HCT116 (cell line): Measurements from ENCODE around the gene TOR2A.

Source experiments
- CEBPB ChIP-seq: IDR thresholded peaks from 2 replicates; pipeline ENCODE4 v1.6.1; 2012; ENCODE audit warnings: low read depth
- EZH2phosphoT487 ChIP-seq: fragments of 200-600 bp; IDR thresholded peaks from 2 replicates; pipeline ENCODE4 v1.6.1; 2018; ENCODE audit warnings: antibody characterized with exemption, borderline replicate concordance
- JUND ChIP-seq: IDR thresholded peaks from 2 replicates; pipeline ENCODE4 v1.6.1; 2012
- POLR2A ChIP-seq: IDR thresholded peaks from 2 replicates; pipeline ENCODE4 v1.7.0; 2011; ENCODE audit warnings: borderline replicate concordance; ENCODE audit not compliant: insufficient read depth, insufficient read length; ENCODE audit errors: extremely low read depth
- SRF ChIP-seq: IDR thresholded peaks from 2 replicates; pipeline ENCODE4 v1.6.1; 2012; ENCODE audit warnings: low read depth
- TF ChIP-seq, protein P1 (sequence below), 3 experiments: fragments of 200-600 bp in 1 of 3; sonication (generic) in 1 of 3; IDR thresholded peaks in 2 of 3; conservative IDR thresholded peaks in 1 of 3; 2 replicates each; pipeline ENCODE4 v1.5.1; 2012 to 2017; ENCODE audit warnings: low read depth in 2 of 3, low read length in 2 of 3, antibody characterized with exemption in 1 of 3, borderline replicate concordance in 1 of 3, control low read depth in 1 of 3, mild to moderate bottlenecking in 1 of 3, mixed read lengths in 1 of 3, mixed run types in 1 of 3, moderate library complexity in 1 of 3; ENCODE audit not compliant: insufficient read depth in 1 of 3

DNA sequence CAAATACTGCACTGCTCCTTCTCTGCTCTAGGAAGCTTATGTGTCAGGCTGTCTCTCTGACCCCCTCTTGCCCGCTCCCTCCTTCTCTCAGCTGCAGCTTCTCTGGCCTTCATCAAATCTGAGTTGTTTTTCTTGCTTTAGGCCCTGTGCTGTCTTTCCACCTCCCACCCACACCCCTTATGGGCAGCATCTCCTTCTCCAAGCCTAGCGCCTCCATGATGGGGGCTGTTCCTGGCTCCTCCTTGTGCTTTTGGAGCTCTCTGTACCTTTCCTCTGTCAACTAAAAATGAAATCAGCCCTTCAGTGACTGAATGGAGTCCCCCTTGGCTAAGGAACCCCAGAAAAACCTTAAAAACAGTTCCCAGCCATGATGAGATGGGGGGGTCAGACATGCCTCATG is 35.0 kb downstream of the TOR2A start:
- TF ChIP-seq CEBPB (no peak), POLR2A (no peak), JUND (no peak), SRF (no peak), EZH2phosphoT487 (no peak)
- TF ChIP-seq, protein P1, sequence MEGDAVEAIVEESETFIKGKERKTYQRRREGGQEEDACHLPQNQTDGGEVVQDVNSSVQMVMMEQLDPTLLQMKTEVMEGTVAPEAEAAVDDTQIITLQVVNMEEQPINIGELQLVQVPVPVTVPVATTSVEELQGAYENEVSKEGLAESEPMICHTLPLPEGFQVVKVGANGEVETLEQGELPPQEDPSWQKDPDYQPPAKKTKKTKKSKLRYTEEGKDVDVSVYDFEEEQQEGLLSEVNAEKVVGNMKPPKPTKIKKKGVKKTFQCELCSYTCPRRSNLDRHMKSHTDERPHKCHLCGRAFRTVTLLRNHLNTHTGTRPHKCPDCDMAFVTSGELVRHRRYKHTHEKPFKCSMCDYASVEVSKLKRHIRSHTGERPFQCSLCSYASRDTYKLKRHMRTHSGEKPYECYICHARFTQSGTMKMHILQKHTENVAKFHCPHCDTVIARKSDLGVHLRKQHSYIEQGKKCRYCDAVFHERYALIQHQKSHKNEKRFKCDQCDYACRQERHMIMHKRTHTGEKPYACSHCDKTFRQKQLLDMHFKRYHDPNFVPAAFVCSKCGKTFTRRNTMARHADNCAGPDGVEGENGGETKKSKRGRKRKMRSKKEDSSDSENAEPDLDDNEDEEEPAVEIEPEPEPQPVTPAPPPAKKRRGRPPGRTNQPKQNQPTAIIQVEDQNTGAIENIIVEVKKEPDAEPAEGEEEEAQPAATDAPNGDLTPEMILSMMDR (IDR thresholded peaks at IDR 0.05 in 2 of 3, conservative IDR thresholded peaks at IDR 0.05 in 1 of 3; ENCODE audit: borderline replicate concordance in 1 of 3, insufficient read depth in 1 of 3, low read depth in 2 of 3, low read length in 2 of 3) = no peak
